GM21447 (cell line): ENCODE measurements around the gene UBAP2.
"Not testable (repeated sequence)": the region's sequence is repeated elsewhere in the genome, so short reads cannot be mapped to it uniquely, and the experiment has no call there.

Experiments used
- ATAC-seq: cut with Tn5 transposase; IDR thresholded peaks from one replicate; pipeline ENCODE4 v1.9.1; 2021; ENCODE audit not compliant: unreplicated experiment

UBAP2 gene

GRCh38 chr9:33976414-33976813 is 72.3 kb downstream of the UBAP2 start:
- no peak for ATAC-seq

GRCh38 chr9:33972698-33973097 is 76.0 kb downstream of the UBAP2 start:
- no peak for ATAC-seq

GRCh38 chr9:33964086-33964768 is 84.5 kb downstream of the UBAP2 start:
- no peak for ATAC-seq

DNA sequence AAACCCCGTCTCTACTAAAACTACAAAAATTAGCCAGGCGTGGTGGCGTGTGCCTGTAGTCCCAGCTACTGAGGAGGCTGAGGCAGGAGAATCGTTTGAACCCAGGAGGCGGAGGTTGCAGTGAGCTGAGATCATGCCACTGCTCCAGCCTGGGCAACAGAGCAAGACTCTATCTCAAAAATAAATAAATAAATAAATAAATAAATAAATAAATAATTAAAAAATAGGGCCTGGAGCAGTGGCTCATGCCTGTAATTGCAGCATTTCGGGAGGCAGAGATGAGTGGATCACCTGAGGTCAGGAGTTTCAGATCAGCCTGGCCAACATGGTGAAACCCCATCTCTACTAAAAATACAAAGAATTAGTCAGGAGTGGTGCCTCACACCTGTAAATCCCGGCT is 86.2 kb downstream of the UBAP2 start:
- not testable (repeated sequence) for ATAC-seq

GRCh38 chr9:33959725-33960124 is 89.0 kb downstream of the UBAP2 start:
- ATAC-seq = no peak

GRCh38 chr9:33956544-33956943 is 92.1 kb downstream of the UBAP2 start:
- no peak for ATAC-seq

GRCh38 chr9:33952066-33952465 is 96.6 kb downstream of the UBAP2 start:
- no peak for ATAC-seq

GRCh38 chr9:33950371-33950770 is 98.3 kb downstream of the UBAP2 start:
- ATAC-seq = no peak

- ATAC-seq = no peak
Observed at GRCh38 chr9:33946779-33947535, 101.7 kb downstream of the UBAP2 start.

- no peak for ATAC-seq
Observed at GRCh38 chr9:33943389-33943788, 105.3 kb downstream of the UBAP2 start.

DNA sequence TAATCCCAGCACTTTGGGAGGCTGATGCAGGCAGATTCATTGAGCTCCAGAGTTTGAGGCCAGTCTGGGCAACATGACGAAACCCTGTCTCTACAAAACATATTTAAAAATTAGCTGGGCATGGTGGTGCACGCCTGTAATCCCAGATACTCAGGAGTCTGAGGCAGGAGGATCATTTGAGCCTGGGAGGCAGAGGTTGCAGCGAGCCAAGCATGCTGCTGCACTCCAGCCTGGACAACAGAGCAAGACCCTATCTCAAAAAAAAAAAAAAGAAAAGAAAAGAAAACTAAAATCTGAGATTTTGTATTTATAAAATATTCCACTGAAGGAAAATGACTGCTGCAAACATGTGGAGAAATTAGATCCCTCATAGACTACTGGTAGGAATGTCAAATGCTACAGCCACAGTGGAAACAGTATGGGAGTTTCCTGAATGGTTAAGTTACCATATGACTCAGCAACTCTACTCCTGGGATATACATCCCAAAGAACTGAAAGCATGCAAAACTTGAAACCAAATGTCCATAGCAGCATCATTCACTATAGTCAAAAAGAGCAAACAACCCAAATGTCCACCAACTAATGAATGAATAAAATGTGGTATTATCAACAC is 106.1 kb downstream of the UBAP2 start:
- no peak for ATAC-seq

DNA sequence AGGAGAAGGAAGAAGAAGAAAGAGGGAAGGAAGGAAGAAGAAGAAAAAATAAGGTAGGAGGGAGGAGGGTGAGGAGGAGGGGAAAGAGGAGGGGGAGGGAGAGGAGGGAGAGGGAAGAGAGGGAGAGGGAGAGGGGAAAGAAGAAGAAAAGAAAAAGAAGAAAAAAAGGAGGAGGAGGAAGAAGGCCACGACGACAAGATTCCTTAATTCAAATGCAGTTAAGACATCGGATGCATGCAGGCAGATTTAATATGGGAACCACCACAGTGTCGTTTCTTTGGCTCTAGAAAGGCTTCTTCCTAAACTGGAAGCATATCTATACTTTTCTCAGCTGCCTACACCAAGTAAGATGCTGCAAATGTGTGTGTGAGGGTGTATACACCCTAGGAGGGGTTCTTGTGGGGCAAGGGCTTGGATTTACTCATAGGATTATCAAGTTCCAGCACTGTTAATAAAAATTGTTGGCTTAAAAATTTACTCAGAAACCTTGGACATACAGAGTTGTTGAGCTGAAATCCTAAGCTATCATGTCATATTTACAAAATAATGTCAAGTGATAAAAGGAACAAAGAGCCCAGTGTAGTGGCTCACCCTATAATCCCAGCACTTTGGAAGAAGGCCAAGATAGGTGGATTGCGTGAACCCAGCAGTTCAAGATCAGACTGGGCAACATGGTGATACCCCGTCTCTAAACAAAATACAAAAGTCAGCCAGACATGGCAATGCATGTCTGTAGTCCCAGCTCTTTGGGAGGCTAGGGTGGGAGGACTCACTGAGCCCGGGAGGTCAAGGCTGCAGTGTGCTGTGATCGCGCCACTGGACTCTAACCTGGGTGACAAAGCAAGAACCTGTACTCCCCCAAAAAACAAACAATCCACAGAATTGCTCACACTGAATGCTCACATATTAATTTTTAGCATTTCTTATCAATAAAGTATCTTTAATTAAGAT is 108.5 kb downstream of the UBAP2 start:
- ATAC-seq = no peak

DNA sequence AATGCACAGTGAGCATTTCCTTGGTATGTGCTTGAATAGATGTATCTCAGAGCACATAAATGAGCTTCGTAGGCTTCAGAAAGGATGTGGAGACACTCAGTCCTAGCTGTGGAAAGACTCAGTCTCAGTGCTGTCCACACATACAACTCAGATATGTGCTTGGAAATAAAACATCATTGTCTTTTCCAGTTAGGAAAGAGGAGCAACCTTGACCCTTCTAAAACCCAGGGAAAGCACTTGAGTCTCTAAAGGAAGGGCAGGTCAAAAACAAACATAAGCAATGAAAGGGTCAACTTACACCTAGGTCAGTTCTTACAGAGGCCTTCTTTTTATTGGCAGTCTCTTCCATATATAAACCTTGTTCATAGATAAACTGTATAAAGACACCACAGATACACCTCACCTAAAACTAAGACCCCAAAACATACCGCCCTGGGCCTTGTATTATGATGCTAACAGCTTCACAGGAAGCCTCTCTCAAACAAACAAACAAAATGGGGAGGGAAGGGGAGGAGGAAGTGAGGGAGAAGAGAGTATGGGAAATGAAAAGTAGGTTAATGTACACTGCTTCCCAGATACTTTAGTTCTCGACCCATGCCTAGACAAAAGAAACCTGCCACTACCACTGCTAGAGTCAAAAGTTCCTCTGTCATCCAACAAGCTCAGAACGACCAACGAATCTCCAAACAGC is 114.4 kb downstream of the UBAP2 start:
- no peak for ATAC-seq

- no peak for ATAC-seq
Observed at GRCh38 chr9:33932078-33932807, 116.4 kb downstream of the UBAP2 start.

DNA sequence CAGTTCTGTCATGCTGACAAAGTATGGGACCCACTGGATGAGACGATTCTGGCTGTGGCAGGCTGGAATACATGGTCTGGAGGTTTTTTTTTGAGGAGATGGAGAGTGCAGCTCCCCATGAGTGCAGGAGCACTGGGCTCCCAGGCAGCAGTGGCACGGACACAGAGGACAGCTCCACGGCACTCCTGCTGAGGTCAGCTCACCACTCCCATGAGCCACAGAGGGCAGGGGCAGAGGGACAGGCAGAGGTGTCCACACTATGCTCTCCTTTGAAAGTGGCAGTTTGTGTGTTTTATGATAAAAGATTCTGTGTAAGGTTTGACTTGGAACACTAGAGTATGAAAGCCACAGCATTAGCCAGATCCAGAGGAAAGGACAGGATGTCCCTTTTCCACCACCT is 117.4 kb downstream of the UBAP2 start:
- ATAC-seq = no peak

GRCh38 chr9:33927694-33928093 is 121.0 kb downstream of the UBAP2 start:
- ATAC-seq = no peak

GRCh38 chr9:33926746-33927485 is 121.8 kb downstream of the UBAP2 start:
- no peak for ATAC-seq

DNA sequence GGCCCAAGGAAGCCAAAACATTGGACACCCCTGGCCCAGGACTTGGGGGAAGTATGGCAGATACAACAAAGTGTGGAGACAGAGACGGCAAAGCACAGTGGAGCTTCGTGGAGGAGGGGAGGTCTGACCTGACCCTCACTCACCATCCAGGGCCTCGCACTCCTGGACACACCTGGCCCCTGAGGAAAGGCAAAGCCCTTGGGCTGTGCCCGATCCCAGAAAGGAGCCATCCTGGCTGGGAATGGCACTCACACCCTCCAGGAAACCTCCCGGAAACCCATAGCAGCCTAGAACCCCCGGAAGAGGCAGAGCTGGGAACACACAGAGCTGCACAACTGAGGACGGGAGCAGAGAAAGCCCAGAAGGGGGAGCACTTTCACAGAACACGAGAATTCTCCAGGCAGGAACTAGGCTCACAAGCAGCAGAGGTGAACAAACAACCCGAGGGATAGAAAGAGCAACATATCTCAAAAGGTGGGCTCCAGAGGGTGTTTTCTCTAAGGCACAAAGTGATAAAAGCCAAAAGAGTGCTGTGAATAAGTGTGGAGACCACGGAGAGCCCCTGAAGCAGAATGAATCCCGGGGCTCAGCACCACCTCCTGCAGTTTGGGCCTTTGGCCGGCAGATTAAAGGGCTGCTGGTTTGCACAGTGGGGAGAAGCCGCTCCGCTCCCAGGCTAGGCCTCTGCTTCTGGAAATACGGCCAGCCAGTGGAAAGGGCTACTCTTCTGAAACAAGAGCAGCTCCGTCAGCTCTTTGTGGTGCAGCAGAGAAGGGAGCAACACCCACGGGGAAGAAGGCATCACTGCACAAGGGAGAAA is 123.5 kb downstream of the UBAP2 start:
- no peak for ATAC-seq
